ENCODE measurements around the gene FOXK2.
A peak's percentile ranks its signal among the peaks of the same experiment; 100 is the strongest.

Gene FOXK2

GRCh38 chr17:82647593-82648164 is 128.1 kb downstream of the FOXK2 start:
- DNase-seq, result peak; percentile 13 to 59

- peak; percentile 91 for DNase-seq
These were observed 128.7 kb downstream of the FOXK2 start, which contains the start of gene WDR45B for GRCh38 chr17:82648165-82648668. Gene WDR45B (minus strand): TSS chr17:82648444. CDS start chr17:82648340, 104 bp downstream.

DNA sequence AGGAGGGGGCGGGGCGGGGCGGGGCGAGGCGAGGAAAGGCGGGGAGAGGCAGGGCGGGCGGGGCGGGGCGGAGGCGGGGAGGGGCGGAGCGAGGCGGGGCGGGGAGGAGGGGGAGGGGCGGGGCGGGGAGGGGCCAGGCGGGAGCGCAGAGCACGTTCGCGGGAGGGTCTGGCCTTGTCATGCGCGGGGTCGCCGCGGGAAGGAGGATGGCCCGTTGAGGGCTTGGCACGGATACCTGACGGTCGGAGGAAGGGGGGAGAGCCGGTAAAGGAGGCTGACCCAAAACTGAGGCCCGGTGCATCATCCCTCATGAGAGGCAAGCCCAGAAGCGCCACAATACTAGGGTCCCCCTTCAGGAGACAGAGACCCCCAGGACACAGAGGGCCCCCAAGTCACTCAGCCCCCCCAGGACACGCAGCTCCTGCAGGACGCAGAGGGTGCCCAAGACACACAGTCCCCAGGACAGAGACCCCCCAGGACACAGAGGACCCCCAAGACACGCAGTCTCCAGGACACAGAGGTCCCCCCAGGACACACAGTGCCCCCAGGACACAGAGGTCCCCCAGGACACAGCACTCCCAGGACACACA is 129.3 kb downstream of the FOXK2 start:
- DNase-seq, result no peak

- DNase-seq, result no peak
These were observed 130.1 kb downstream of the FOXK2 start for GRCh38 chr17:82649501-82650261.

GRCh38 chr17:82650723-82651122 is 131.2 kb downstream of the FOXK2 start:
- no peak for DNase-seq

- no peak for DNase-seq
These were observed 134.4 kb downstream of the FOXK2 start for GRCh38 chr17:82653651-82654528.
